ENCODE results near the gene CPNE6.

DNA sequence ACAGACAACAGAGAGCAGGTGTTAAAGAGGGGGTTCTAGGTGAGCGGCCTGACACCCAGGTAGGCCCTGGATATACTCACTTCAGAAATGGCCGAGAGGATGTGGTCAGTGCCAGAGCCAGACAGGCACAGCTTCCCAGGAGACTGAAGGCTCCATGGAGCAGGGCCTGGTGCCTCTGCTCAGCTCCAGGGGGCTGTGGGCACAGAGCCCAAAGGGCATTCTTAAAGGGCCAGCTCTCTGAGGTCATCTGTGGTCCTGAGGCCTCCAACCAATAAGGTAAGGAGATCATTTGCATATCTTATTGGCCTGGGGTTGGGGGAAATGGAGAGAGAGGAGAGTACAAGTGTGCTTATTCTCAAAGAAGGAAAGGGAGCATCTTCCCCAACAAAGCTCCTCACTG is 13.1 kb downstream of the CPNE6 start:
- TF ChIP-seq POLR2A (IDR thresholded peaks at IDR 0.05), result no peak
- TF ChIP-seq, protein P1, sequence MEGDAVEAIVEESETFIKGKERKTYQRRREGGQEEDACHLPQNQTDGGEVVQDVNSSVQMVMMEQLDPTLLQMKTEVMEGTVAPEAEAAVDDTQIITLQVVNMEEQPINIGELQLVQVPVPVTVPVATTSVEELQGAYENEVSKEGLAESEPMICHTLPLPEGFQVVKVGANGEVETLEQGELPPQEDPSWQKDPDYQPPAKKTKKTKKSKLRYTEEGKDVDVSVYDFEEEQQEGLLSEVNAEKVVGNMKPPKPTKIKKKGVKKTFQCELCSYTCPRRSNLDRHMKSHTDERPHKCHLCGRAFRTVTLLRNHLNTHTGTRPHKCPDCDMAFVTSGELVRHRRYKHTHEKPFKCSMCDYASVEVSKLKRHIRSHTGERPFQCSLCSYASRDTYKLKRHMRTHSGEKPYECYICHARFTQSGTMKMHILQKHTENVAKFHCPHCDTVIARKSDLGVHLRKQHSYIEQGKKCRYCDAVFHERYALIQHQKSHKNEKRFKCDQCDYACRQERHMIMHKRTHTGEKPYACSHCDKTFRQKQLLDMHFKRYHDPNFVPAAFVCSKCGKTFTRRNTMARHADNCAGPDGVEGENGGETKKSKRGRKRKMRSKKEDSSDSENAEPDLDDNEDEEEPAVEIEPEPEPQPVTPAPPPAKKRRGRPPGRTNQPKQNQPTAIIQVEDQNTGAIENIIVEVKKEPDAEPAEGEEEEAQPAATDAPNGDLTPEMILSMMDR (IDR thresholded peaks at IDR 0.05), result no peak
